Stimulated activated naive CD4-positive, alpha-beta T cell treated with Interleukin-2 at 50 U/mL for 16 hours (primary cell): Measurements from ENCODE around the gene IFT172.

Experiments used
- DNase-seq: peaks from one replicate; lab custom pipeline; 2025; lab: John Stamatoyannopoulos, UW

Gene IFT172

GRCh38 chr2:27422958-27423357, 66.6 kb downstream of the IFT172 start:
- DNase-seq, result no peak

- no peak for DNase-seq
Observed at GRCh38 chr2:27421660-27422250, 67.8 kb downstream of the IFT172 start.

- DNase-seq, result no peak
Observed at GRCh38 chr2:27420996-27421395, 68.5 kb downstream of the IFT172 start.

- DNase-seq, result no peak
Observed at GRCh38 chr2:27416151-27416550, 73.4 kb downstream of the IFT172 start.

- DNase-seq, result no peak
Observed at GRCh38 chr2:27412419-27413152, 77.0 kb downstream of the IFT172 start.

GRCh38 chr2:27409321-27410073, 80.0 kb downstream of the IFT172 start, which contains the start of gene PPM1G:
TSS of gene PPM1G (minus strand) at chr2:27409591. CDS start at chr2:27409422, 169 bp downstream.
- DNase-seq, result peak; percentile 95

GRCh38 chr2:27408601-27409320, 80.8 kb downstream of the IFT172 start:
- peak; percentile 24 for DNase-seq

GRCh38 chr2:27407798-27408491, 81.6 kb downstream of the IFT172 start:
- DNase-seq, result no peak

- no peak for DNase-seq
Observed at GRCh38 chr2:27400348-27401135, 89.0 kb downstream of the IFT172 start.

- DNase-seq, result no peak
Observed at GRCh38 chr2:27398962-27399361, 90.6 kb downstream of the IFT172 start.
